Activated CD4-positive, CD25-positive, alpha-beta regulatory T cell treated with anti-CD3 and anti-CD28 coated beads, Interleukin-2, amount 50 U/mL, for 16 hours (primary cell): ENCODE measurements around the gene HBM.
"Not testable (repeated sequence)": the region's sequence is repeated elsewhere in the genome, so short reads cannot be mapped to it uniquely, and the experiment has no call there.

Source experiments
- DNase-seq: peaks from one replicate; pipeline ENCODE4 v3.0.0-alpha.2; 2020; ENCODE audit warnings: low read depth, low spot score

Gene HBM, protein sequence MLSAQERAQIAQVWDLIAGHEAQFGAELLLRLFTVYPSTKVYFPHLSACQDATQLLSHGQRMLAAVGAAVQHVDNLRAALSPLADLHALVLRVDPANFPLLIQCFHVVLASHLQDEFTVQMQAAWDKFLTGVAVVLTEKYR

DNA sequence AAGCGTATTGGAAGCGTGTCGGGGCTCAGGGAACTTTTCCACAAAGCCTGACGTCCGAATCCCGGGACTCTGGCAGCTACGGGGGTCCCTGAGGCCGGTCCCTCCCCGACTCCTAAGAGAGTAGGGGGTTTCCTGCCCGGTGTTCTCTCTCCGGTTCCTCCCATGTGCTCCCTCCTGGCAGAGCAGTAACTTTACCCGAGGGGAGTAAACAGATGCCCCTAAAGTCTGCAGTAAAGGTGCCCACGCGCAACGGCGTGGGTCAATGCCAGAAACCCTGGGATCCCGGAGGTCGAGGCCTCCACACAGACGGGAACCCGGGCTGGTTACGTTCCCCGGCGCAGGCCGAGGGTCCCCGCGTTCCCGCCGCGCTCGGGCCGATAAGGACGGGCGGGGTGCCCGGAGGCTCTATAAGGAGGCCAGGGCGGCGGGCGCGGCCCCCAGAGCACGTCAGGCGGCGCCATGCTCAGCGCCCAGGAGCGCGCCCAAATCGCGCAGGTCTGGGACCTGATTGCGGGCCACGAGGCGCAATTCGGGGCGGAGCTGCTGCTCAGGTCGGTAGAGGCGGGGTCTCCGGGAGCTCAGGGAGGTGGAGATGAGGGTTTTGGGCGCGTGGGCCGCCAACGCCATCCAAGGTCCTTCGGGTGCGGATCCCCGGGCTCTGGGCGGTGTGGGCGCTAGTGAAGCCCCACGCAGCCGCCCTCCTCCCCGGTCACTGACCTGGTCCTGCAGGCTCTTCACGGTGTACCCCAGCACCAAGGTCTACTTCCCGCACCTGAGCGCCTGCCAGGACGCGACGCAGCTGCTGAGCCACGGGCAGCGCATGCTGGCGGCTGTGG is at the start of gene HBM:
Gene HBM (plus strand): TSS at position 440 of the 836 bp plus-strand sequence. CDS start 20 bp downstream, at position 460.
- no peak for DNase-seq

DNA sequence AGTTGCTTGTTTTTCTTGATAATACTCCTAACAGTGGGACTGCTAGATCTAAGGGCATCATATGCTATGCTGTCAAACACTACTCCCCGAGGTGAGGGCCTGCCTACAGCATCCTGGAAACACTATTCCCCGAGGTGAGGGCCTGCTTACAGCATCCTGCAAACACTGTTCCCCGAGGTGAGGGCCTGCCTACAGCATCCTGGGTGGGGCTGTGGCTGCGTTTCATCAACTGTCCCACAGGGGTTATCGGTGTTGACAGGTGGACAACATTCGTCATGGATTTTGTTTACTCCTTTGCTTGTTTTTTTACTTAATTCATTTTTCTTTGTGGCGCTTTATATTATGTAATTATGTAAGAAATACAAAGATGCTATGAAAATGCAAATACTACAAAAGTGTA is 49.8 kb upstream of the HBM start:
- DNase-seq, result no peak

DNA sequence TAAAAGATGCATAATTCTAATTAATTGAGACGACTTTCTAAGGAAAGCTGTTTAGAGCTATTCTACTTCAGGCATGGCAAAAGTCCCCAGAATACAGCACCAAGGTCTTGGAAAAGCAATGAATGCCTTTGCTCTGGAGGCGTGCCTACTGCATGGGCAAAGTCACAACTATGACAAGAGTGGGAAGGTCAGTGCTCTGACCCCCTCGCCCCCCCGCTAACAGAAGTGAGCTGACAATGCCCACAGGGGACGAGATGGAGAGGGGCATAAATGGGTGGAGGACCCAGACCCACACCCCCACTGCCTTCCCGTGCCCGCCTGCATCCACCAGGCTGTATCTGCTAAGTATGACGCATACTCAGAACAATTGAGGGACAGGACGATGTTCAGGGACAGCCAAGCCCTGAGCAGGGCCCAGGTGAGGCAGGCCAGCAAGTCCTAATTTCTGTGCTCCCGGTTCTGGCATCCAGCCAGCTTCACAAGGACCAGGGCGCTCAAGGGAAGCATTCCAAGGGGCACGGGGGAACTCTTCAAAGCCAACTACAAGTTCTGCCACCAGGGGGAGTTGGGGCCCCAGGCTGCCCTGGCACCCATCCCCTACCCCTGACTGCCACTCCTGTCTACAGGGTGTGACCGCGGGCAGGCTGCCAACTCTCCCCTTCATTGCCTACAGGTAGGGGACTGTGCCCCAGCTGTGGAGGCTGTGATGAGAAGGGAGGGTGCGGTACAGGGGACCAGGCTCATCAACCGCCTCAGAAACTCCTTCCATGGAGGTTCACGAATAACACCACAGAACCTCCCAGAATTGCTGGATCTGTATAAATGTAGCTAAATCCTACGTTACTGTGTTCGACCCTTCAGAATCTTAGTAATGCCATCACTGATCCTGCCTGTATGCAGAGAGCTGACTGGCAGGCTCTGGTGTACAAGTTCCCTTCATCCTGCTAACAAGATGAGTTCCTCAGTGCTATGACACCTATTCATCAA is 48.1 kb upstream of the HBM start:
- peak; percentile 25 for DNase-seq

DNA sequence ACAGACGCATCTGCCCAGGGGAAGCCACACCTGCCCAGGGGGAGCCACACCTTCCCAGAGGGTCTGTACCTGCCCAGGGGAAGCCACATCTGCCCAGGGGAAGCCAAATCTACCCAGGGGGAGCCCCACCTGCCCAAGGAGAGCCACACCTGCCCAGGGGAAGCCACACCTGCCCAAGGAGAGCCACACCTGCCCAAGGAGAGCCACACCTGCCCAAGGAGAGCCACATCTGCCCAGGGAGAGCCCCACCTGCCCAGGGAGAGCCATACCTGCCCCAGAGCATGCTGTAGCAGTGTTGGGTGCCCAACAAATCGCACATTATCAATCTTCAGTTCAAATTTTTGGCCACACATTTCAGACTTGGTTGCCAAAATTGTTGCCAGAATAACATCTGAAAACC is 46.9 kb upstream of the HBM start:
- no peak for DNase-seq

DNA sequence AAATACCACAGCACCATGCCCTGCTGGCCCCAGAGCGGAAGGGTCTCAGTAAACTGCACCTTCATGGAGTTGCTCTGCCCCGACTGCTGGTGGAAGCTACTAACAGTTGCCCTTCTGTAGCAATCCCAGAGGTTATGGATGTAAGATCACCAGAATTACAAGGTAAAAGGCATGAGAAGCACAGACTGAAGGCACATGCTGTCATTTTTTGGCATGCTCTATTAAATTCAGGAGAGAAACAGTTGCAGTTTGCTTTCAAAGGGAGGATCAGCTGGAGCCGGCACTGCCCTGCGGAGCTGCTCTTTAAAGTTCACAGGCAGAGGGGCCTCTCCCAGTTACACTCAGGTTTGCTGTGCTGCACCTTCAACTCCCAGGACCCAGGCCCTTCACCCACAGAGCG is 46.5 kb upstream of the HBM start:
- DNase-seq, result no peak

DNA sequence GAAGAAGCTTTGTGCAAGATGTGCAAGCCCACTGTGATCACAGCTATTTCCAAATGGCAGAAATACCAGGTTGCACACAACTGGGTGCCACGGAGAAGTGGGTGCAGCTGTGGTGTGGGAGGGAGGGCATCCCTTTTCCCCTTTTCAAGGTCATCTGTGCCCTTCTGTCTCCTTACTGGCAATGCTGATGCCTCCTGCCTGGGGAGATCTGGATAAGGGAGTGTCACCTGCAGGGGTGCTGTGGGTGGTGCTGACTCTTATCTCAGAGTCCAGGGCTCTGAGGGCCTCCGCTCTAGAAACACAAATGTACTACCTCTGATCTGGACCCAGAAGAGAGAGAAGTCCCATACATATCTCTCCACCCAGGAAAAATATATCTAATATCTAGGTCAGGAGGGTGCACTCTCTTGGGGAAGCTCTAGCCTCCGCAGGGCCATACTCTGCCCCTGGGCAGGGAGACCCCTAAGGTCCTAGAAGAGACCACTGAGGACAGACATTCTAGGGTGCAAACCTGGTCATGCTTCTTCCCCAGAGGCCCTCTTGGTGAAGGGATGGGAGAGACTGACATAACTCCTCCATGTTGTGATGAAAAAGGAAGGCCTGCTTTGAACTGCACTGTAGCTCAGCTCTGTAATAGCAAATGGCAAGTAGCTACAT is 45.8 kb upstream of the HBM start:
- no peak for DNase-seq

DNA sequence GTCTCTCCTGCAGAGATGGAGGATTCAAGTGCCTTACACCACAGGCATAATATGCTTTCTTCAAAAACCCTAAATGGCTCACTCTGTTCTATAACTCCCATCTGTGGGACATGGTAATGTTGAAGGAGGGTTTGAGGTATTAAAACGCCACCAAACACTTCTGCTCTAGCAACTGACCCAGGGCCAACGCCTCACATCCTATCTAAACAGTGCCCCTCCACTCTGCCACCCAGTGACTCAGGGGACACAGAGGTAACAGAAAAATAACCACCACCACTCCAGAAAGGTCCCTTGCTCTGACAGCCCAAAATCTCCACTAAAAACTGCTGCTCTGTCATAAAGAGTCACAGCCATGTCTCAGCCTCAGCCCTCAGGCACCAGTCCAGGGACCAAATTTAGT is 45.0 kb upstream of the HBM start:
- DNase-seq, result no peak

DNA sequence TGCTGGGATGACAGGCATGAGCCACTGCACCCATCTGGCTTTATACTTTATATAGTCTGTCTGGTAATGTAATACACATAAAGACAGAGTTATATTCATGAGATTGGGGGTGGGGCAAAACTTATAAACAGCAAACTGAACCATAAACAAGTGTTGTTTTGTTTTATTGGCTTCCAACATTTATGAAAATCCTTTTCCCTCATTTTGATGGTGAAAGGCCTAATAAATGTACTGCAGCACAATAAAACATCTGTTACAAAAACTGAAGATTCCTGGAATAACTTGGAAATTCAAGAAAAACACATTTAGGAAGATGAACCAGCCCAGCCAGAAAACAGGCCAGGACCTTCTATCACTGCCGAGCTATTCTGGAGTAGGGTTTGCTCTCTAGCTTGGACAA is 43.4 kb upstream of the HBM start:
- no peak for DNase-seq

DNA sequence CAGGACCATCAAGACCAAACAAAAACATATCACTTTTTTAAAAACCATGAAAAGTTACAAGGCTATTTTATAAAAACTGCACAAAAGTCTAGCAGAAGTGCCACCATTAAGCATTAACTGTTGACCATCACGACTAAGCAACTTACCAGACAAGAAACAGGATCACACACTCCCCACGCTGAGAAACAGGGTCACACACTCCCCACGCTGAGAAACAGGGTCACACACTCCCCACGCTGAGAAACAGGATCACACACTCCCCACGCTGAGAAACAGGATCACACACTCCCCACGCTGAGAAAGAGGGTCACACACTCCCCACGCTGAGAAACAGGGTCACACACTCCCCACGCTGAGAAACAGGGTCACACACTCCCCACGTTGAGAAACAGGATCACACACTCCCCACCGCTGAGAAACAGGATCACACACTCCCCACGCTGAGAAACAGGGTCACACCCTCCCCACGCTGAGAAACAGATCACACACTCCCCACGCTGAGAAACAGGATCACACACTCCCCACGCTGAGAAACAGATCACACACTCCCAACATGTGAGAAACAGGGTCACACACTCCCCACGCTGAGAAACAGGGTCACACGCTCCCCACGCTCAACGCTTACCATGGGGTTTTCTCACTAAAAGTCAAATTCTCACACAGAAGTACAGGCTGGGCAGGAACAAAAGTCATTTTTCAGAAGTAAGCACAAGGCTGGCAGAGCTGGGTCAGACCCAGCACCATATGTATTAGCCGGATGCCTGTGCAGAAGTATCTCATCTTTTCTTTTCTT is 42.0 kb upstream of the HBM start:
- not testable (repeated sequence) for DNase-seq

DNA sequence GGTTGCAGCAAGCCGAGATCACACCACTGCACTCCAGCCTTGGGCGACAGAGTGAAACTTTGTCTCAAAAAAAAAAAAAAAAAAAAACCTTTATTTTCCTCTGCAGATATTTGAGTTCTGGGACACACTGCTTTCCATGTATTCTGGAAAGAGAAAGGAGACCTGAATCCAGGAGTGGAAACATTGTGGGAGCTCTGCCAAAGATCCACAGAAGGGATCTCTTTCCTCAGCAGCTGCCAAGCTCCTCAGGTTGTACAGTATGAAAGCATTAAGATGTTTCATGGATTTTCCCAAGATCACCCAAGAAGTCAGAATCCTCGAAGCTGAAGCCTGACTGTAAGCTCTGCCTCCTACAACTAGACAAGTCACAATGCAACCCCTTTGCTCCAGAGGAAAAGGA is 40.8 kb upstream of the HBM start:
- no peak for DNase-seq

DNA sequence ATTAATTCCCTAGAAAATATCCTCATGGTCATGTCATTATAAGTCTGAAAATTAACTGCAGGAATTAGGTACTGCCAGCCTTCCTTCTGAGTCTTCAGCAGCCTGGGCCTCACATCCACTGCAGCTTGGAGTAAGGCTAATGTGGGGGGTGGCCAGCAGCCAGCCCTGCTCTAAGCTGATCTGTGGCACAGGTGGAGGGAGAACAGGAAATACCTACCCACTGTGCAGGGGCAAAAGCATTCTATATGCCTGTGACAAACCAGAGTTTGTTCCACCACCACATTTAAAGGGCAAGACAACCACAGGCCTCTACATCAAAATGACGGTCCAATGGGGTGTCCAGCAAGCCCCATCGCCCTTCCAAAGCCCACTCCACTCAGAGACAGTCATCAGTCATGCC is 36.7 kb upstream of the HBM start:
- no peak for DNase-seq

DNA sequence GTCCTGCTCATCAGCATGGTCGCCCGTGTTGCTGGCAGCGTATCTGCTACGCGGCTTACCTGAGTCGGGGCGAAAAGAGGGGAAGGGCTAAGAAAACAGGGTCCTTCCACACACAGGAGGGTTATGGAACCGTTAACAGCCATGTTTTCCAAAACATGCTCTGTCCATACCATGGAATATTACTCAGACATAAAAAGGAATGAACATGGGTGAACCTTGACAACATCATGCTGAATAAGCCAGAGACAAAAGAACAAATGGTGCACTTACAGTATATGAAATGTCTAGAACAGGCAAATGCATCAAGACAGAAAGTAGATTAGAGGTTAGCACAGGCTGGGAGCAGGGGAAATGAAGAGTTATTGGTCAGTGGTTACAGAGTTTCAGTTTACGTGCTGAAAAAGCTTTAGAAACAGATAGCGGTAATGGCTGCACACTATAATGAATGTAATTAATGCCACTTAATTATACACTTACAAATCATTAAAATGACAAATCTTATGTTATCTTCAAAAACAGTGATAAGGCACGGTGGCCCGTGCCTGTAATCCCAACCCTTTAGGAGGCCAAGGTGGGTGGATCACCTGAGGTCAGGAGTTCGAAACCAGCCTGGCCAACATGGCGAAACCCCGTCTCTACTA is 35.1 kb upstream of the HBM start:
- DNase-seq, result no peak

DNA sequence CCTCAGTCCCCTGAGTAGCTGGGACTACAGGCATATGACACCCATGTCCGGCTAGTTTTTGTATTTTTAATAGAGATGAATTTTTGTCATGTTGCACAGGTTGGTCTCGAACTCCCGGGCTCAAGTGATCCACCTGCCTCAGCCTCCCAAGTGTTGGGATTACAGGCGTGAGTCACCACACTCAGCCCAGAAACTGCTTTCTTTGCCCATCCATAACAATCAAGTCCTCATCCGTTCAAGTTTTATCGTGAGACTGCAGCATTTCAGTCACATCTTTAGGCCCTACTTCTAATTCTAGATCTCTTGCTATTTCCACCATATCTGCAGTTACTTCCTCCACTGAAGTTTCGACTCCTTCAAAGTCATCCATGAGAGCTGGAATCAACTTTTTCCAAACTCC is 33.7 kb upstream of the HBM start:
- no peak for DNase-seq

DNA sequence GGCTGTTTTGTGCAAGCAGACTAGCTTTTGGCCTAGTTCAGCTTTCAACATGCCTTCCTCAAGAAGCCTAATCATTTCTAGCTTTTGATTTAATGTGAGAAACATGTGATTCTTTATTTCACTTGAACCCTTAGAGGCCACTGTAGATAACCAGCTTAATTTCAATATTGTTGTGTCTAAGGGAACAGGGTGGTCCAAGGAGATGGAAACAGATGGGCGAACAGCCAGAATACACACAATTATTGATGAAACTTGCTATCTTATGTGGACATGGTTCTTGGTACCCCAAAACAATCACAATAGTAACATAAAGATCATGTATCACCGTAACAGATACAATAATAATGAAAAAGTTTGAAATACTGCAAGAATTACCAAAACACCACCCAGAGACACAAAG is 32.1 kb upstream of the HBM start:
- DNase-seq, result no peak

DNA sequence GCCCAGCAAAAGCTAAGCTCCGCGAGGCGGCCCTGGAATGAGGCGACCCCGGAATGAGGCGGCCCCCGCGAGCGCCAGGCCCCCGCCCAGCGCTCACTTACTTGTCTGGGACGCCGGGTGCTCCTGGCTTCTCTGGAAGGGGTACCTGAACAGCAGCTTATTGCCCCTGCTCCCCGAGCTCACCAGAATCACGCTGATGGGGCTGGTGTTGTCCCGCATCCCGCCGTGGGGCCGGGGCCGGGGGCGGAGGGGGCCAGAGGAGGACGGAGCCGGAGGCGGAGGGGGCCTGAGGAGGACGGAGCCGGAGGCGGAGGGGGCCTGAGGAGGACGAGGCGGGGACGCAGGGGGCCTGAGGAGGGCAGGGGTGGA is 27.7 kb upstream of the HBM start:
- DNase-seq, result peak; percentile 8

DNA sequence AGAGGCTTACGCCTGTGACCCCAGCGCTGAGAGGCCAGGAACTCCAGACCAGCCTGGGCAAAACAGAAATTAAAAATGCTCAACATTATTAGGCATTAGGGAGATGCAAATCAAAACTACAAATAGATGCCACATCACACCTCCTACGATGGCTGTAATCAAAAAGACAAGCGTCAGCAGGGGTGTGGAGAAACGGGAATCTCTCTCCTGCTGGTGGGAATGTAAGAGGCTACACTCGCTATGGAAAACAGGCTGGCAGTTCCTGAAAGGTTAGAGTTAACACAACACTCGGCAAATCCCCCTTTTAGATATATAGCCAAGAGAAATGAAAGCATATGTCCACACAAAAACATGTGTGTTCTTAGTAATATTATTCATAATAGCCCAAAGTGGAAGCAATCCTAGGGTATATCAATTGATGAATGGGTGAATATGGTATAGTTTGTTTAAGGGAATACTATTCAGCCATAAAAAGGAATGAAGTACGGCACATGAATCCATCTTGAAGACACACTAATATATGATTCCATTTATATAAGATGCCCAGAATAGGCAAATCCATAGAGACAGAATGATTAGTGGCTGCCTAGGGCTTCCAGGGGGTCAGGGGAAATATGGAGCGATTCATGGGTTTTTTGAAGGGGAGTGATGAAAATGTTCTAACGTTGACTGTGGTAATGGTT is 25.5 kb upstream of the HBM start:
- DNase-seq, result no peak

DNA sequence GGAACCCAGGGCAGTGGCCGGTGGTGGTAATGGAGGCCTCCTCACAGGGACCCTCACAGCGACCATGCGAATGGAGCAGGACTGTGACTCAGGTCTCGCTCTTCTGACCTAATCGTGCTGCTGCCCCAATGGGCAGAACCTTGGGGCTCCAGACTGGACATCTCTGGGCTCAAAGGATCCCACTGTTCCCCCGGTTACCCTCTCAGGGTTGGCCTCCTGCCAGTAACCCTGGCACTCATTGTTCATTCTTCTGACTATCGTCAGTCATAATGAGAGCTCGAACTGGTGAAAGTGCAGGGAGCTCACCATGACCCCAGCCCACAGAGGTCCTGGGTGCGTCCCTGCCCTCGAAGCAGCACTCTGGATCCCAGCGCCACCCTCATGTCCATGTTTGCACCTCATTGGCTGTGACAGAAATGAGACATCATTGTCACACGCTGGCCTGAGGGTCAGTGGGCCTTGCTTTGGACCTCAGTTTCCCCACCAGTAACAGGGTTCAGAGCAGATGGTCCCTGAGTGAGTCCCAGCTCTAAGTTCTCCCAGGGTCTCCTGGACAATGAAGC is 23.3 kb upstream of the HBM start:
- DNase-seq, result no peak

DNA sequence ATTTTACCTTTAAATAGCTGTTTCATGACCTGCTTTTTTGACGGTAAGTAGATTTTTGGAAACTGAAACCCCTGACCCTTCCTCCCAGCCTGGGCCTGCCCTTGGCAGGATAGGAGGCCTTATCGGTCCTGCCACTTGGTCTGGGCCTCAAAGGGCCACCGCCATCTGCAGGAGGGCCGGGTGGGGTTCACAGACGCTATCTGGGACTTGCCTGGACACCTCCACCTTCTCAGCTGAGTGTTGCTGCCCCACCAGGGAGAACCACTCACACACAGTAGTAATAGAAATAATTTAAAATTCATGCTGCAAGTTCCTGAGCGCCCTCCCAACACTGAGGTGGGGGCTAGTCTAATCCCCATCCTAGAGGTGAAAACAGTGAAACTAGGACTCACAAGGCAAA is 22.7 kb upstream of the HBM start:
- no peak for DNase-seq

DNA sequence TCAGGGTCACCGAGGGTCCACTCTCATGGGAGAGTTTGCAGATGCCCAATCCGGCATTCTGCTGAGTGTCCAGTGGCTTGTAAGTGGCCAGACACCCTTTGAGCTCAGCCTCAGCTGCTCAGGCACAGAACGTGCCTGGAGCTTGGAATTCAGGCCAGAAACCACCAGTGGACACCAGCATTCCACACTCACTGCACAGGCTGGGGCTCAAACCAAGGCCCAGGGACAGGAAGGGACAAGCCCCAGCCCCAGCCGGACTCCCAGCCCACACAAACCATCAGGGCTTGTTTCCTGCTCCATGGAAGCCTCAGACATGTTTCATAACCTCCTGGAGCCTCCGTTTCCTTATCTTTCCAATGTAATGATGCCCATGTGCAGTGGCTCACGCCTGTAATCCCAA is 22.3 kb upstream of the HBM start:
- no peak for DNase-seq

DNA sequence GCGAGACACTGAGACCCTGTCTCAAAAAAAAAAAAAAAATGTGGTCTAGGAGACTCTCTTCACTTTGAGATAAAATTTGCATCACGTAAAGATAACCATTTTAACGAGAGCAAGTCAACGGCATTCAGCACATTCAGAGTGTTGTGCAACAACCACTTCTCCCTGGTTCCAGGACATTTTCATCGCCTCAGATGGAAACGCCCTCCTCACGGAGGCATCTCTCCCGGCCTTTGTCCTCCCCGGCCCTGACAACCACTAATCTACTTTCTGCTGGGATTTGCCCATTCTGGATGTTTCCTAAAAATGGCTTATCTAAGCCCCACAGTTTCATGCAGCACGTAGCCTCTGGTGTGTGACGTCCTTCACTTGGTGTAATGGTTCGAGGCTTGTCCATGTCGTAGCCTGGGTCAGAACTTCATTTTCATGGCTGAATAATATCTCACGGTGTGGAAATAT is 21.0 kb upstream of the HBM start:
- no peak for DNase-seq
